Osteoblast (primary cell): ENCODE measurements around the gene GRB10. TPM values are rescaled to one million over a fixed set of nuclear protein-coding genes. Genes with fewer than 3 reads are reported as not detected.

Experiments used
- DNase-seq: peaks from one replicate; pipeline ENCODE4 v3.0.0; 2011; ENCODE audit warnings: low spot score, mixed read lengths; ENCODE audit not compliant: insufficient read length; ENCODE audit errors: missing footprints
- H2AFZ ChIP-seq: 2 replicates; pipeline ENCODE4 v1.6.0; 2011; ENCODE audit warnings: mild to moderate bottlenecking, low read length
- H3K27ac ChIP-seq: 2 replicates; pipeline ENCODE4 v1.5.1; 2011; ENCODE audit warnings: mild to moderate bottlenecking, low read depth, low read length, moderate library complexity
- H3K27me3 ChIP-seq: 2 replicates; pipeline ENCODE4 v1.6.0; 2012; ENCODE audit warnings: mild to moderate bottlenecking, control low read depth, inconsistent platforms, low read length, moderate library complexity; ENCODE audit not compliant: insufficient read depth
- H3K36me3 ChIP-seq: 2 replicates; pipeline ENCODE4 v1.5.1; 2011; ENCODE audit warnings: mild to moderate bottlenecking, low read length, control low read depth, moderate library complexity; ENCODE audit not compliant: insufficient read depth
- H3K4me1 ChIP-seq: 2 replicates; pipeline ENCODE4 v1.5.1; 2011; ENCODE audit warnings: mild to moderate bottlenecking, low read length, control low read depth, moderate library complexity; ENCODE audit not compliant: insufficient read depth
- H3K4me2 ChIP-seq: 2 replicates; pipeline ENCODE4 v1.6.0; 2011; ENCODE audit warnings: mild to moderate bottlenecking, low read length; ENCODE audit not compliant: insufficient read depth
- H3K4me3 ChIP-seq: fragments of 200-600 bp; sonication (generic); 3 replicates; pipeline ENCODE4 v1.5.1; 2012; ENCODE audit warnings: mild to moderate bottlenecking, low read length, inconsistent platforms; ENCODE audit not compliant: insufficient read depth
- H3K79me2 ChIP-seq: 2 replicates; pipeline ENCODE4 v1.6.0; 2012; ENCODE audit warnings: mild to moderate bottlenecking, low read length, control low read depth, inconsistent platforms; ENCODE audit not compliant: insufficient read depth
- H3K9me3 ChIP-seq: 2 replicates; pipeline ENCODE4 v1.5.1; 2011; ENCODE audit warnings: low read depth, low read length, control low read depth
- H4K20me1 ChIP-seq: 2 replicates; pipeline ENCODE4 v1.6.0; 2012; ENCODE audit warnings: mild to moderate bottlenecking, low read length, control low read depth; ENCODE audit not compliant: insufficient read depth
- CTCF ChIP-seq: IDR thresholded peaks from 2 replicates; pipeline ENCODE4 v1.5.1; 2011; ENCODE audit warnings: mild to moderate bottlenecking, low read depth, low read length, moderate library complexity; ENCODE audit errors: extremely low read depth
- total RNA-seq: library from RNA; depleted of rRNA; stranded (reverse); fragments of >200 nt; gene quantifications from 2 replicates; pipeline ENCODE4 v1.2.3, GENCODE V29; 2012

Gene GRB10
- total RNA-seq, 1 donor = 62.6 TPM

GRCh38 chr7:50752422-50752821, 30.3 kb downstream of the GRB10 start:
- no peak for TF ChIP-seq CTCF
- H3K79me2 ChIP-seq = peaks cover 93% of the 10 kb centered on the region

GRCh38 chr7:50751146-50751545, 31.6 kb downstream of the GRB10 start:
- no peak overlapping the region for H2AFZ ChIP-seq
- H3K4me2 ChIP-seq = no peak overlapping the region
- no peaks in the 10 kb centered on the region for H3K27me3 ChIP-seq
- H3K9me3 ChIP-seq = no peaks in the 10 kb centered on the region
- no peak overlapping the region for H3K27ac ChIP-seq
- TF ChIP-seq CTCF = no peak
- no peak overlapping the region for H3K4me3 ChIP-seq
- no peaks in the 10 kb centered on the region for H3K4me1 ChIP-seq
- peaks cover 92% of the 10 kb centered on the region for H3K79me2 ChIP-seq
- H4K20me1 ChIP-seq = peaks cover 73% of the 10 kb centered on the region
- H3K36me3 ChIP-seq = peaks cover 14% of the 10 kb centered on the region
- DNase-seq = no peak

More at GRCh38 chr7:50752422-50752821, 30.3 kb downstream of the GRB10 start:
- no peak for DNase-seq
- no peak overlapping the region for H3K4me3 ChIP-seq
- H3K4me2 ChIP-seq = no peak overlapping the region
- H3K36me3 ChIP-seq = peaks cover 14% of the 10 kb centered on the region
- H4K20me1 ChIP-seq = peaks cover 72% of the 10 kb centered on the region
- no peaks in the 10 kb centered on the region for H3K4me1 ChIP-seq
- H3K27me3 ChIP-seq = no peaks in the 10 kb centered on the region
- no peaks in the 10 kb centered on the region for H3K9me3 ChIP-seq
- no peak overlapping the region for H2AFZ ChIP-seq
- H3K27ac ChIP-seq = no peak overlapping the region

- TF ChIP-seq CTCF = no peak
- no peaks in the 10 kb centered on the region for H3K27me3 ChIP-seq
- H3K27ac ChIP-seq = no peak overlapping the region
- no peaks in the 10 kb centered on the region for H3K9me3 ChIP-seq
- H3K4me3 ChIP-seq = no peak overlapping the region
- no peak for DNase-seq
- H3K4me2 ChIP-seq = no peak overlapping the region
- no peak overlapping the region for H2AFZ ChIP-seq
- peaks cover 10% of the 10 kb centered on the region for H3K36me3 ChIP-seq
- no peaks in the 10 kb centered on the region for H3K4me1 ChIP-seq
- H4K20me1 ChIP-seq = peaks cover 73% of the 10 kb centered on the region
- H3K79me2 ChIP-seq = peaks cover 89% of the 10 kb centered on the region
These were observed 32.8 kb downstream of the GRB10 start for GRCh38 chr7:50749896-50750295.

GRCh38 chr7:50748472-50748871, 34.2 kb downstream of the GRB10 start:
- H2AFZ ChIP-seq = no peak overlapping the region
- no peaks in the 10 kb centered on the region for H3K4me1 ChIP-seq
- DNase-seq = no peak
- peaks cover 65% of the 10 kb centered on the region for H4K20me1 ChIP-seq
- no peaks in the 10 kb centered on the region for H3K27me3 ChIP-seq
- H3K36me3 ChIP-seq = peaks cover 16% of the 10 kb centered on the region
- H3K27ac ChIP-seq = no peak overlapping the region
- no peak overlapping the region for H3K4me3 ChIP-seq
- TF ChIP-seq CTCF = no peak
- H3K79me2 ChIP-seq = peaks cover 87% of the 10 kb centered on the region
- no peak overlapping the region for H3K4me2 ChIP-seq
- no peaks in the 10 kb centered on the region for H3K9me3 ChIP-seq
